ENCODE measurements around the gene S100B.

GRCh38 chr21:46618738-46619379 is 14.0 kb upstream of the S100B start:
- no peak for TF ChIP-seq CEBPB (IDR thresholded peaks at IDR 0.05; ENCODE audit: low read depth, low read length)
- no peak for TF ChIP-seq ATF2 (IDR thresholded peaks at IDR 0.05; ENCODE audit: low read length)
- no peak for TF ChIP-seq ZNF274 (IDR thresholded peaks at IDR 0.05; ENCODE audit: borderline replicate concordance, extremely low read depth, low read length)
- TF ChIP-seq RFX5 (IDR thresholded peaks at IDR 0.05; ENCODE audit: borderline replicate concordance, low read depth, low read length): no peak

Measured in H1 (cell line).